AG04450 (cell line): Measurements from ENCODE around the gene AKNAD1. TPM values are rescaled to one million over a fixed set of nuclear protein-coding genes. Genes with fewer than 3 reads are reported as not detected.

Experiments
- CTCF ChIA-PET: fragments of 300-600, 350-600 bp; formaldehyde crosslinking; extraction: SDS; loops from one replicate; lab custom pipeline; 2022; ENCODE audit warnings: antibody characterized with exemption, inconsistent platforms; lab: Charles Lee
- POLR2A ChIA-PET: fragments of 350-600 bp; formaldehyde crosslinking; extraction: SDS; loops from one replicate; lab custom pipeline; 2021; ENCODE audit warnings: antibody characterized with exemption, inconsistent platforms; lab: Yijun Ruan, JAX
- DNase-seq: peaks from one replicate; pipeline ENCODE4 v3.0.0-alpha.2; 2011; ENCODE audit warnings: low read depth, low spot score
- H3K27ac ChIP-seq: one replicate; pipeline ENCODE4 v1.5.1; 2012; ENCODE audit warnings: low read depth, low read length, control low read depth
- H3K27me3 ChIP-seq: one replicate; pipeline ENCODE4 v1.6.0; 2012; ENCODE audit warnings: low read length; ENCODE audit not compliant: control insufficient read depth, insufficient read depth
- H3K4me3 ChIP-seq: 2 replicates; pipeline ENCODE4 v1.5.1; 2011; ENCODE audit warnings: mild to moderate bottlenecking, low read depth, low read length, control low read depth
- H3K9me3 ChIP-seq: 2 replicates; pipeline ENCODE4 v1.5.1; 2012; ENCODE audit warnings: low read length; ENCODE audit not compliant: control insufficient read depth, insufficient read depth
- polyA plus RNA-seq: library from polyadenylated mRNA; depleted of rRNA; stranded (reverse); fragments of >200 nt; gene quantifications from 2 replicates; pipeline ENCODE4 v1.2.3, GENCODE V29; 2011
- TF ChIP-seq, protein P1 (sequence below): IDR thresholded peaks from 2 replicates; pipeline ENCODE4 v1.5.1; 2011; ENCODE audit warnings: low read depth, low read length, control low read depth, inconsistent platforms

The AKNAD1 gene
- polyA plus RNA-seq, 1 experiment, result 0.86 TPM

DNA sequence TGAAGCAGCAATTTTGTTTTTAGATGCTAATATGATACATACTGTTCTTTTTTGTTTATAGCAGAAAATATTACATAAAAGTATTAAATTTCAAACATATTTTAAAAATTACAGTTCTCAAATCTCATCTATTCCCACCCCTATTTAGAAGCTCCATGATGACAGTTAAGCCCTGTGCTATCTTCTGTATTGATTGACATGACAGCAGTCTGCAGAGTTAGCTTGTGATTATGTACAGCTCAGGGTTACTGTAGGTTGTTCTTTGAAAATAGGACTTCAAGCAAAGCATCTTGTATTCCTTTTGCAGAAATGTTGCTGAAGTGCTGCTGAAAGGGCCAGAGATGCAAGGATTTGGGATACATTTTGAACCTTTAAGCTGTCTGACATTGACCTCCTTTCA, 28.1 kb upstream of the AKNAD1 start:
- Histone ChIP-seq H3K27me3 (no peaks in the 10 kb centered on the region), H3K27ac (no peak overlapping the region), H3K4me3 (no peak overlapping the region), H3K9me3 (no peaks in the 10 kb centered on the region)
- ChIA-PET POLR2A (no interaction called here), CTCF (interaction anchor here (0.6 to 3.2 kb wide), 4 partner anchors 11 to 56 kb away, joined by 4 to 18 read pairs (median 7); no protein-coding TSS in a partner anchor)
- no peak for DNase-seq
- TF ChIP-seq, protein P1, sequence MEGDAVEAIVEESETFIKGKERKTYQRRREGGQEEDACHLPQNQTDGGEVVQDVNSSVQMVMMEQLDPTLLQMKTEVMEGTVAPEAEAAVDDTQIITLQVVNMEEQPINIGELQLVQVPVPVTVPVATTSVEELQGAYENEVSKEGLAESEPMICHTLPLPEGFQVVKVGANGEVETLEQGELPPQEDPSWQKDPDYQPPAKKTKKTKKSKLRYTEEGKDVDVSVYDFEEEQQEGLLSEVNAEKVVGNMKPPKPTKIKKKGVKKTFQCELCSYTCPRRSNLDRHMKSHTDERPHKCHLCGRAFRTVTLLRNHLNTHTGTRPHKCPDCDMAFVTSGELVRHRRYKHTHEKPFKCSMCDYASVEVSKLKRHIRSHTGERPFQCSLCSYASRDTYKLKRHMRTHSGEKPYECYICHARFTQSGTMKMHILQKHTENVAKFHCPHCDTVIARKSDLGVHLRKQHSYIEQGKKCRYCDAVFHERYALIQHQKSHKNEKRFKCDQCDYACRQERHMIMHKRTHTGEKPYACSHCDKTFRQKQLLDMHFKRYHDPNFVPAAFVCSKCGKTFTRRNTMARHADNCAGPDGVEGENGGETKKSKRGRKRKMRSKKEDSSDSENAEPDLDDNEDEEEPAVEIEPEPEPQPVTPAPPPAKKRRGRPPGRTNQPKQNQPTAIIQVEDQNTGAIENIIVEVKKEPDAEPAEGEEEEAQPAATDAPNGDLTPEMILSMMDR, result no peak

GRCh38 chr1:108882837-108883236, 25.9 kb upstream of the AKNAD1 start:
- Histone ChIP-seq H3K4me3 (no peak overlapping the region), H3K9me3 (no peaks in the 10 kb centered on the region), H3K27ac (no peak overlapping the region), H3K27me3 (no peaks in the 10 kb centered on the region)
- TF ChIP-seq, protein P1, result no peak
- CTCF ChIA-PET, result interaction anchor here (0.5 kb wide), 1 partner anchor 55 kb away, joined by 3 read pairs; no protein-coding TSS in a partner anchor
- no peak for DNase-seq
- POLR2A ChIA-PET, result interaction anchor here (0.5 kb wide), 1 partner anchor 297 kb away, joined by 4 read pairs; no protein-coding TSS in a partner anchor

DNA sequence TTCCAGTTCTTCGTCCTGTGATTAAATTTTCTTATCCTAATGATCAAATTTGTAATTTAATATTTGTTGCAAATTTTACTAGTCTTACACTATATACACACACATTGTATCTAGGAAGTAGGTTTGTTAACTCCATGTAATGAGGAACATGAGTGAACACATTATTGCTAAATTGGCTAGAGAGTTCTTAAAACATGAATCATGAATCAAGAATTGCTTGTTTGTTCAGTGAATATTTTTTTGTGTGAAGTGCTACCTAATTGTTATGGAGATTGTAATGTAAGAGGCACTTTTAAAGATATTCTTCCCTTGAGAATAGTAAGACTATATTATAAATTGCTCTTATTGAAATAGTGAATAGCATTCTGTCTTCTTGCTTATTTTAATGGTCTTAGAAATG, 24.5 kb upstream of the AKNAD1 start:
- CTCF ChIA-PET, result interaction anchor here (0.9 to 1.3 kb wide), 2 partner anchors 10 to 17 kb away, joined by 3 to 10 read pairs; no protein-coding TSS in a partner anchor
- Histone ChIP-seq H3K9me3 (no peaks in the 10 kb centered on the region), H3K4me3 (no peak overlapping the region), H3K27me3 (no peaks in the 10 kb centered on the region), H3K27ac (no peak overlapping the region)
- POLR2A ChIA-PET, result no interaction called here
- TF ChIP-seq, protein P1, result no peak
- no peak for DNase-seq

DNA sequence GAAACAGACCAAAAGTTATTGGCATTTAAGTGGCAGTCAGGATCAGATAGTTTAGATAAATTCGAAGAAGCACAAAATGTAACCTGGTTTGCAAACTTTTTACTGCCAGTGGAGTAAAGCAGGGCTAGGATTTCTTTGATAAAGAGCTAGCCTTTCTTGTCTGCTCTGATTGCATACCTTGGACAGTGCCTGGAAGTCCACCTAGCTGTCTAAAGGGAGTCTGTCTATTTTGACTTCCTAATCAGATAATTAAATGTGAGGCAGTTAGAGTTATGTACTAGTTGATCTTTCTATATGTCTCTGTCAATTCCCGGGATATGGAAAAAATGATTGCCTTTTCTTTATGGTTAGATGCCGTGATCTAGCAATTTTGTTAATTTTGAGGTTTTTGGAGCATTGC, 24.0 kb upstream of the AKNAD1 start:
- POLR2A ChIA-PET, result no interaction called here
- H3K27me3 ChIP-seq, result no peaks in the 10 kb centered on the region
- no peaks in the 10 kb centered on the region for H3K9me3 ChIP-seq
- no peak overlapping the region for H3K27ac ChIP-seq
- TF ChIP-seq, protein P1, result no peak
- CTCF ChIA-PET, result interaction anchor here (0.9 to 1.3 kb wide), 2 partner anchors 11 to 17 kb away, joined by 3 to 10 read pairs; no protein-coding TSS in a partner anchor
- H3K4me3 ChIP-seq, result no peak overlapping the region
- DNase-seq, result no peak

DNA sequence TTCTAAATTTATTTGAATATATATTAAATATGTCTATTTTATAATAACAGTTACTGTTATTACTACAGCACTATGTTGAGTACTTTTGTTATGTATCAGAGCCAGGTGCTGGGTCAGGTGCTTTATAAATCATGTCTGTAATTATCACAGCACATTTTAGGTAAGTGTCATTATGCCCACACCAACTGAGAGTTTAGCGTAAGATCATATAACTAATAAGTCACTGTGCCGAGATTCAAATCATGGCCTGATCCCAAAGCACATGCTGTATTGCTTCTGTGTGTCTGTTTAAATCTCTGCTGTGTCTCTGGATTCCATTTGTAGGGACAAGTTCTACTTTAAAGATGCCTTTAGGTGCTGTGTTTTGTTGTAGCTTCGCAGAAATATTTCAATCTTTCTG, 21.8 kb upstream of the AKNAD1 start:
- no peaks in the 10 kb centered on the region for H3K9me3 ChIP-seq
- no peaks in the 10 kb centered on the region for H3K27me3 ChIP-seq
- H3K27ac ChIP-seq, result no peak overlapping the region
- TF ChIP-seq, protein P1, result no peak
- DNase-seq, result no peak
- ChIA-PET POLR2A (no interaction called here), CTCF (no interaction called here)
- peak overlapping the region; percentile 3 for H3K4me3 ChIP-seq
